ENCODE measurements around the gene RARB. TPM values are rescaled to one million over a fixed set of nuclear protein-coding genes. Genes with fewer than 3 reads are reported as not detected.

RARB gene
- total RNA-seq = 13.4 TPM

GRCh38 chr3:25427942-25428788, at the start of gene RARB:
RARB (plus strand) TSS chr3:25428263; CDS start chr3:25428732, 469 bp downstream.
- peak; percentile 69 for DNase-seq

DNA sequence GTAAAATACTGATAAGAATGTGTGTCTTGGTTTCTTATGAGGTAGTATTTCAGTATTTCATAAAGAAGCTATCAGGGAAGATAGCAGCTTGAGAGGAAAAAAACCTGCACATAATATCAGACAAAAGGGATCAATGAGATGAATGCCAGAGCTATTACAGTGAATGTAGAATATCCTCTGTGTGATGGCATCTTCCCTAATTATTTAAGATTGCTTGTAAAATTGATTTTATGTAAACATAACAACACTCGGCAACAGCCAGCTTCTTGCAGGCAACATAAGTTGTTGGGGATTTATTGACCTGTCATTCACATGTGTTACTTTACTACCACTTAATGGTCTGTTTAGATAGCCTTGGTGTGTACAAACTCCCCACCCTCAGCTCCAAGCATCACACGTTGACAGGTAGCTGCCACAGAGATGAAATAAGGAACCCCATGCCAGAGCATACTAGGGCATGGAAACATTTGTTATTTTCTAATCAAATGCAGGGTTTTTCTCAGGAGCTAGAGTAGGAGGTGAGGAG, 49.2 kb upstream of the RARB start:
- no peak for DNase-seq

GRCh38 chr3:25380222-25380739, 47.8 kb upstream of the RARB start:
- DNase-seq = no peak

GRCh38 chr3:25381083-25381482, 47.0 kb upstream of the RARB start:
- DNase-seq = no peak

DNA sequence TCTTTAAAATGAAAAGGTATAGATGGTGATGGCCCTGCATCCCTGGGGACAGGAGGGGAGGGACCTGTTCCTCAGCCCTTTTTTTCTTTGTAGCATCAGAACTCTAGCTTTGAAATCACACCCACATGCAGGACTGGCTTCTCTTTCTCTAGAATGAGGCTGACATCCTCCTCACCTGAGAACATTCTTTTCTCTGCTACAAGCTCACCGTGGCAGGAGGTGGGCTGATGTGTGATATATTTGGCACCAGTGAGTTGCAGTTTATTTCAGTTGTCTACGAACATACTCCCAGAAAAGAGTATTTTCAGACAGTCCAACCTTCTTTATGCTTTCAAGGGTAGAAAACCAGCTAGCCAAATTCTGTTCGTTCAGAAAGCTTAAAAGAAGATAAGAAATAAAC, 43.6 kb upstream of the RARB start:
- no peak for DNase-seq

GRCh38 chr3:25385807-25386460, 42.1 kb upstream of the RARB start:
- DNase-seq = no peak

DNA sequence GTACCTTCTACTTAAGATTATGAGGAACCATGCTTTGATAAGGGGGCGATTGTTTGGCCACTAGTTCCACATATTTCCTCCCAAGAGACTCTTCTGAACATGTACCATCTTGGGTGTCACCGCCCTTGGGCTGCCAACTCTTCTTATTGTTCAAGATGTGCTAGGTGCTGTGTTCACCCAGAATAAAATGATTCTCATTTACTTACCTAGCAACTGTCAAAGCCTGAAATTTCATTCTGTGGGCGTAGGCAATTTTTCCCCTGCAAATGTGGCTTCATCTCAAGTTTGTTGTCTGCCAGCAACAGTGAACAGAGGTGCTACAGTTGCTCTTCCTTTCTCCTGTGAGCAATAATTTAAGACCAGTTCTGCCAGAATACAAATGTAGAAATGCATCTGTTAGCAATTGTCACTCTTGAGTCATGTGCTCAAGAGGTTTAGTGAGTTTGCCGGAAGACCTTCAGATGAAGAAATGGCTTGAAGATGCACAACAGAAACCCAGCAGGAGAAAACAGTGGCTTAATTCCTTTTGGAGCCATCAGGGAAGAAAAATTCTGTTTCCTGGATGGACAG, 41.3 kb upstream of the RARB start:
- no peak for DNase-seq

DNA sequence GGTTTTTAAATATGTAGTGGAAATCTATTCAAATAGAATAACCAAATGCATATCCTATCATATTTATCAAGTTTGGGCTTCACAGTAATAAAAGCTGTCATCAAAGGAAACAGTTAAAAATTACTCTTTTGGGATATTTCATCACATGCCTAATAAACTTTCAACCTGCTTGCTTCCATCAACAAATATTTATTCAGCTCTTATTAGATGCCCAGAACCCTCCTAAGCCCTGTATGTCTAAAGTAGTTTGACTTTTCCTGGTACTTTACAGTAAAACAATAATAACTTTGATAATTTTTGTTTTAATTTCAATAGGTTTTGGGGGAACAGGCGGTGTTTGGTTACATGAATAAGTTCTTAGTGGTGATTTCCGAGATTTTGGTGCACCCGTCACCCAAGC, 37.5 kb upstream of the RARB start:
- no peak for DNase-seq

- DNase-seq = no peak
Measured at GRCh38 chr3:25396251-25396650, 31.8 kb upstream of the RARB start.

- no peak for DNase-seq
Measured at GRCh38 chr3:25396686-25397085, 31.4 kb upstream of the RARB start.

- no peak for DNase-seq
Measured at GRCh38 chr3:25397150-25397549, 30.9 kb upstream of the RARB start.

DNA sequence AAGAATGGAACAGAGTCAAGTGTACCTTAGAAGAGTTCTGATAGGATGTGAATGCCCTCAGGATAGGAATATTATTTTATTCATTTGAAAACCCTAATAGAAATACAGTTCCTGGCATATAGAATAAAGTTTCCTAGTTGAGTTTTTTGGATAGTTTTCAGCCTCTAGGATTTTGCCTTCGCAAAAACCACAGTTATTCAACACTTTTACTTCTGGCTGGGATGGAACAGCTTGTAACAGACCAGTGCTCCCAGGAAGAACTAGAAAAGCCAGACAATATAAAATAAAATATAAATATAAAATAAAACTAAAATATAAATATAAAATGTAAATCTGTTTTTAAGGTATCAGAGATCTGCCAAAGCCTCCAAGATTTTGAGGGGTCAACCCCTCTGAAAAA, 27.5 kb upstream of the RARB start:
- no peak for DNase-seq

GRCh38 chr3:25403968-25404367, 24.1 kb upstream of the RARB start:
- no peak for DNase-seq

DNA sequence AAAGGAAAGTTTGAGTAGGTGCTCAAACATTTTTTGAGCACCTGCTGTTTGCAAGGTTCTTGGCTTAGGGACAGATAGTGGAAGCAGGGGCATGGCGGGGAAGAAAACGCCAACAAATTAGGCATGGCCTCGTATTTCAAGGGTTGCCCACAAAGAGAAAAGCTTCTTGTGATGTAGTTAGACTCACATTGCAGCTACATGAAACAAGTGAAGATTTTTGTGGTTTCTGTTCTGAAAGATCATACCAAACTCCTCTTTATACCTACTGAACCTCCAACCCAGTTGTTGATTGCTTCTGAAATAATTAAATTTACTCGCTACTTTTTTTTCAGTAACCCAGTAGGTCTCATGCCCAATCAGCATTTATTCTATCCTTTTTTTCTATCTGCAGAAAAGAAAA, 23.5 kb upstream of the RARB start:
- no peak for DNase-seq

- DNase-seq = no peak
Measured at GRCh38 chr3:25405335-25405734, 22.7 kb upstream of the RARB start.

GRCh38 chr3:25410703-25411102, 17.4 kb upstream of the RARB start:
- no peak for DNase-seq

DNA sequence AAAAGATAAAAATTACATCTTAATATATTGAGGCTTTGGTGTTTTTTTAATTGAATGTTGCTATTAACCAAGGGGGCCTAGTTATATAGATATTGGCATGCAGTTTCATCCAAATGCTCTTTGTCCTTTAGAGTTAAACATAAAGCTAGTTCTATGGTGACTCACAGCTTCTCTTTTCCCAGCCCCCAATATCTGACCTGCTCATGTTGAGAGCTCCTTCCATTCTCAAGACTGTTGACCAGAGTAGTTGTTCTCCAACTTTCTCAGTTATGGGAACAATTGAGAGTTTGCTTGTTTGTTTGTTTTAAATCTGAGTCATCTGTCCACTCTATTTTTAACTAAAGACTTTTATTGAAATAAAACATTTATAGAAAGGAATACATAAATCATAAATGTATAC, 15.8 kb upstream of the RARB start:
- DNase-seq = no peak

DNA sequence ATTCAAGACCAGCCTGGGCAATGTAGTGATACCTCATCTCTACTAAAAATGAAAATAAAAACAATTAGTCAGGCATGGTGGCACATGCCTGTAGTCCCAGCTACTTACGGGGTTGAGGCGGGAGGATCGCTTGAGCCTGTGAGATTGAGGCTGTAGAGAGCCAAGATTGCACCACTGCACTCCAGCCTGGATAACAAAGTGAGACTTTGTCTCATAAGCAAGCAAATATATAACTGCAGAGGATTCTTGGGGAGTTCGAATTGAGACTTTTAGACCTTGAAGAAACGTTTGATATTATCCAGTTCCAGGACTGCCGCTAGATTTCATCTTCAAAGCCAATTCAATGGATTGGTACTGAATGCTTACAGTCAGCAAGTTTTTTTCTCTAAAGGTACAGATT, 11.9 kb upstream of the RARB start:
- DNase-seq = no peak

DNA sequence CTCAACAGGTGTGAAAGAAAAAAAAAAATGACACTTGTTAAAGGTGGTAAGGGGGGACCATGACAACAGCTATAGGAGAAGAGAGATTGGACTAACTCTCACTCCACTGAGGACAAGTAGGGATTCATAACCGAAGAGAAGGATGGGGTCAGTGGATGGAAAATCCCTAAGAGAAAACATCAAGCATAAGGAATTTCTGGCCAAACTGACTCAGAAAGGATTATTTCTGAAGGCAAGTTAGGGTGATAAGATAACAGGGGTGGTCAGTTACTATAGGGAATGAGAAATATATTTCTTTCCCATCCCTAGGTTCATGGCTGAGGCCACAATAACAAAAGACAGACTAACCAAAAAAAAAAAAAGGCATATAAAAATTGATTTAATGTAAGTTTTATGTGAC, 9.5 kb upstream of the RARB start:
- DNase-seq = no peak

- DNase-seq = no peak
Measured at GRCh38 chr3:25419251-25419650, 8.8 kb upstream of the RARB start.

DNA sequence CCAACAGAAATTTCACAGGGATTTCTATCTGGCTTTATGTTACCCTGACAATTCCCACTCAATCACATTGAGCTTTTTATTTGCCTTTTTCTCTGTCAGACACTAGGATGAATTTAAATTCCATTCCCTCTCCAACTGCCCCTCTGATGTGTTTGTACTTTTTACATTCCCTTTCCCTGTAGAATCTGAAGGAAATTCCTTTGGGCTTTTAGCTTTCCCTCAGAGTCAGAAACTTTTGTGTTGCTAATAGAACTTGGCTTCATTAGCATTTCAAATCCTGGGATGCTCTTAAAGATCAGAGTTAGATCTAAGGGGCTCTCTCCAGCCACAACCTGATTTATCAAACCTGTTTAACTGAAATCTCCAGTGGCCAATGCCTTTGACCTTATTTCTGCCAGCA, 7.9 kb upstream of the RARB start:
- no peak for DNase-seq

DNA sequence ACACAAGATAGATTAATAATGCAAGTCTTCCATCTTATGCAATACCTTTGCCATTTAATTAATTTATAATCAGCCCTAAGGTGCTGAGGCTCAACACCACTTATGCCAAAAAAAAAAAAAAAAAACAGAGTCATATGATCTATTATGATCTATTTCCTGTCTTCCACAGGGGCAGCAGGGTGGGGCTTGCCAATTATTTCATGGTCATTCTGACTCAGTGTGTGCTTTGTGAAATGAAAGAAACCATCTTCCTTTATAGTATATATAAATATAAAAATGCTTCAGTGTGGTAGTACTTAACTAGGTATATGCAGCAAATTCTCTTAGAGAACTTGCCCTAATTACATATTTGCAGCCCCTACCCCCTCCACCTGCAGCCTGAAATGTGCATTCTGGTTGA, 7.2 kb upstream of the RARB start:
- DNase-seq = no peak

- DNase-seq = no peak
Measured at GRCh38 chr3:25421747-25422146, 6.3 kb upstream of the RARB start.

Measured in occipital lobe (tissue), 2 donors.